GM06990 (cell line): ENCODE data around the gene DLX5.

Source experiments
- DNase-seq: peaks from one replicate; pipeline ENCODE4 v3.0.0-alpha.2; 2011; ENCODE audit not compliant: insufficient read length; ENCODE audit errors: extremely low read depth
- H3K27me3 ChIP-seq: replicated peaks from 2 replicates; pipeline ENCODE4 v1.6.0; 2011; ENCODE audit warnings: low read length; ENCODE audit not compliant: control insufficient read depth, insufficient read depth
- H3K36me3 ChIP-seq: 2 replicates; pipeline ENCODE4 v1.5.1; 2011; ENCODE audit warnings: low read length; ENCODE audit not compliant: control insufficient read depth, insufficient read depth
- H3K4me3 ChIP-seq: replicated peaks from 2 replicates; pipeline ENCODE4 v1.5.1; 2011; ENCODE audit warnings: low read depth, mild to moderate bottlenecking, control low read depth, low read length
- CTCF ChIP-seq: IDR thresholded peaks from 2 replicates; pipeline ENCODE4 v1.5.1; 2011; ENCODE audit warnings: low read length, control low read depth, mild to moderate bottlenecking, inconsistent platforms; ENCODE audit not compliant: insufficient read depth, poor library complexity, severe bottlenecking

The DLX5 gene

DNA sequence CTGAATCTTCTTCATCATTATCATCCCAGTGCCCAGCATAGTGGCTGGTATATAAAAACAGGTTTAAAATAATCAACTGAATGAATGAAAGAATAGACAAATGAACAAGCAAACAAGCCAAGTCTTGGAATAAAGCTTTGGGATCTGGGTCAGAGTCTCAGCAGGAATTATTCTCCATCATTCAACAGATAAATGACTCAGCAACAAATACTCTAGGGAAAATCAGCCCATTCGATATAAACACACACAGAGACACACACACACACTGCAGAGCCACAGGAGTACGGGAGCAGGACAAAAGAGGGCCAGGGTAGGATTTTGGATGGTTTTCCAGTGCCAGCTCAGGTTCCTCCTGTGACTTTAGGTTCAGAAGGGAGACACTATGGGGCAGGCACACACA is 48.5 kb downstream of the DLX5 start:
- no peak for DNase-seq
- Histone ChIP-seq H3K36me3 (no peaks in the 10 kb centered on the region), H3K4me3 (no peak overlapping the region), H3K27me3 (no peaks in the 10 kb centered on the region)
- no peak for TF ChIP-seq CTCF

DNA sequence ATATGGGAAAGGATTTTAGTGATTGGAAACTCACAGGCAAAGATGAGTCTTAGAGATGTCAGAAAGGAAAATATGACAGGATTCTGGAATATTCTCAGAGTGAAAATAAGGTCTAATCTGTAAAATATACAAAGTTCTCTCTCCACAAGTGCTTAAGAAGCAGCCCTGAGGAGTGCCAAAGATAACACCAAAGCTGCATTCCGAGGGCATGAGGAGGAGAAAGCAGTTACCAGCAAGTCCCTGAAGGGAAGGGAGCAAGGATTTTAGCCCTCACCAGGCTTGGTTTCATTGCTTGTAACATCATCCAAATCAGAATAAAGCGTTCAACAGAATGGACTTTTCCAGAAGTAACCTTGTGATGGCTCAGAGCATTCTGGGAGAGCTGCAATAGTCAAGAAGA is 50.6 kb downstream of the DLX5 start:
- H3K36me3 ChIP-seq = no peaks in the 10 kb centered on the region
- H3K27me3 ChIP-seq = no peaks in the 10 kb centered on the region
- no peak overlapping the region for H3K4me3 ChIP-seq
- no peak for TF ChIP-seq CTCF
- no peak for DNase-seq

DNA sequence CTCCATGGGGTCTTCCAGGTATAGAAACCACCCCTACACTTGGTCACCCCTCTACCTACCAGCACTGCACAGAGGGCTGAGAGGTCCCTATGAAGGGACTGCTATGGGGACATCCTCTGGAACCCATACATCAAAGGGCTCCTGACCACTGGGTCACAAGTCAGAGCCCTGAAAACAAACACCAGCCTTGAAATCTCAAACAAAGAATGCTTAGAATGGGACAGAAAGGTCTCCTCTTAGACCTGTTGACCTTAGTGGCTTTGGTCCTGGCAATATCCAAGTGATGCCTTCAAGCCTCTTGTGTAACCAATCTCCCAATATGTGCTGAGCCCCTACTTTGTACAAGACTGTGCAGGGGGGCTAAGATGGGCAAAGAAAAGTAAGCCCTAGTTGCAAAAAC is 53.9 kb downstream of the DLX5 start:
- H3K36me3 ChIP-seq = no peaks in the 10 kb centered on the region
- DNase-seq = no peak
- H3K4me3 ChIP-seq = no peak overlapping the region
- H3K27me3 ChIP-seq = no peaks in the 10 kb centered on the region
- no peak for TF ChIP-seq CTCF
